ENCODE measurements around the gene VPS9D1.

The VPS9D1 gene

GRCh38 chr16:89746043-89746442 is 25.3 kb upstream of the VPS9D1 start:
- no peak overlapping the region for H3K27ac ChIP-seq (ENCODE audit: insufficient read depth, low read length, poor library complexity, severe bottlenecking)
- H3K4me3 ChIP-seq (ENCODE audit: insufficient read depth, low read depth, low read length, poor library complexity, severe bottlenecking) = no peak overlapping the region
- DNase-seq = no peak
- peaks cover 4% of the 10 kb centered on the region for H3K36me3 ChIP-seq (ENCODE audit: control insufficient read depth, insufficient read depth, low read length)
- no peaks in the 10 kb centered on the region for H3K27me3 ChIP-seq (replicated peaks; ENCODE audit: control insufficient read depth, insufficient read depth, low read length, poor library complexity, severe bottlenecking)
- H3K4me1 ChIP-seq (ENCODE audit: control insufficient read depth, insufficient read depth, low read length, poor library complexity, severe bottlenecking) = no peaks in the 10 kb centered on the region
- H3K9me3 ChIP-seq (ENCODE audit: control insufficient read depth, low read length) = no peaks in the 10 kb centered on the region

- Histone ChIP-seq H3K27me3 (replicated peaks; ENCODE audit: control insufficient read depth, insufficient read depth, low read length, poor library complexity, severe bottlenecking) (no peaks in the 10 kb centered on the region), H3K36me3 (ENCODE audit: control insufficient read depth, insufficient read depth, low read length) (peaks cover 8% of the 10 kb centered on the region), H3K9me3 (ENCODE audit: control insufficient read depth, low read length) (no peaks in the 10 kb centered on the region), H3K4me3 (ENCODE audit: insufficient read depth, low read depth, low read length, poor library complexity, severe bottlenecking) (no peak overlapping the region), H3K27ac (ENCODE audit: insufficient read depth, low read length, poor library complexity, severe bottlenecking) (no peak overlapping the region), H3K4me1 (ENCODE audit: control insufficient read depth, insufficient read depth, low read length, poor library complexity, severe bottlenecking) (no peaks in the 10 kb centered on the region)
- DNase-seq = no peak
These were observed 24.1 kb upstream of the VPS9D1 start for GRCh38 chr16:89744813-89745212.

- Histone ChIP-seq H3K27ac (ENCODE audit: insufficient read depth, low read length, poor library complexity, severe bottlenecking) (no peak overlapping the region), H3K9me3 (ENCODE audit: control insufficient read depth, low read length) (no peaks in the 10 kb centered on the region), H3K36me3 (ENCODE audit: control insufficient read depth, insufficient read depth, low read length) (peaks cover 26% of the 10 kb centered on the region), H3K4me3 (ENCODE audit: insufficient read depth, low read depth, low read length, poor library complexity, severe bottlenecking) (no peak overlapping the region), H3K27me3 (replicated peaks; ENCODE audit: control insufficient read depth, insufficient read depth, low read length, poor library complexity, severe bottlenecking) (no peaks in the 10 kb centered on the region), H3K4me1 (ENCODE audit: control insufficient read depth, insufficient read depth, low read length, poor library complexity, severe bottlenecking) (peaks cover 5% of the 10 kb centered on the region)
- DNase-seq = no peak
These were observed 22.2 kb upstream of the VPS9D1 start for GRCh38 chr16:89742948-89743347.

GRCh38 chr16:89741342-89742014 is 20.8 kb upstream of the VPS9D1 start:
- no peaks in the 10 kb centered on the region for H3K9me3 ChIP-seq (ENCODE audit: control insufficient read depth, low read length)
- peaks cover 32% of the 10 kb centered on the region for H3K36me3 ChIP-seq (ENCODE audit: control insufficient read depth, insufficient read depth, low read length)
- no peak overlapping the region for H3K4me3 ChIP-seq (ENCODE audit: insufficient read depth, low read depth, low read length, poor library complexity, severe bottlenecking)
- H3K27ac ChIP-seq (ENCODE audit: insufficient read depth, low read length, poor library complexity, severe bottlenecking) = no peak overlapping the region
- H3K27me3 ChIP-seq (replicated peaks; ENCODE audit: control insufficient read depth, insufficient read depth, low read length, poor library complexity, severe bottlenecking) = no peaks in the 10 kb centered on the region
- DNase-seq = no peak
- H3K4me1 ChIP-seq (ENCODE audit: control insufficient read depth, insufficient read depth, low read length, poor library complexity, severe bottlenecking) = peaks cover 19% of the 10 kb centered on the region

- no peak overlapping the region for H3K27ac ChIP-seq (ENCODE audit: insufficient read depth, low read length, poor library complexity, severe bottlenecking)
- peaks cover 31% of the 10 kb centered on the region for H3K4me1 ChIP-seq (ENCODE audit: control insufficient read depth, insufficient read depth, low read length, poor library complexity, severe bottlenecking)
- H3K9me3 ChIP-seq (ENCODE audit: control insufficient read depth, low read length) = no peaks in the 10 kb centered on the region
- DNase-seq = no peak
- H3K27me3 ChIP-seq (replicated peaks; ENCODE audit: control insufficient read depth, insufficient read depth, low read length, poor library complexity, severe bottlenecking) = no peaks in the 10 kb centered on the region
- no peak overlapping the region for H3K4me3 ChIP-seq (ENCODE audit: insufficient read depth, low read depth, low read length, poor library complexity, severe bottlenecking)
- H3K36me3 ChIP-seq (ENCODE audit: control insufficient read depth, insufficient read depth, low read length) = peaks cover 46% of the 10 kb centered on the region
These were observed 18.7 kb upstream of the VPS9D1 start for GRCh38 chr16:89739383-89739782.

GRCh38 chr16:89738538-89739317 is 18.0 kb upstream of the VPS9D1 start:
- Histone ChIP-seq H3K4me3 (ENCODE audit: insufficient read depth, low read depth, low read length, poor library complexity, severe bottlenecking) (no peak overlapping the region), H3K4me1 (ENCODE audit: control insufficient read depth, insufficient read depth, low read length, poor library complexity, severe bottlenecking) (peaks cover 31% of the 10 kb centered on the region), H3K9me3 (ENCODE audit: control insufficient read depth, low read length) (no peaks in the 10 kb centered on the region), H3K36me3 (ENCODE audit: control insufficient read depth, insufficient read depth, low read length) (peaks cover 53% of the 10 kb centered on the region), H3K27ac (ENCODE audit: insufficient read depth, low read length, poor library complexity, severe bottlenecking) (no peak overlapping the region), H3K27me3 (replicated peaks; ENCODE audit: control insufficient read depth, insufficient read depth, low read length, poor library complexity, severe bottlenecking) (no peaks in the 10 kb centered on the region)
- no peak for DNase-seq

GRCh38 chr16:89738072-89738377 is 17.3 kb upstream of the VPS9D1 start:
- Histone ChIP-seq H3K4me3 (ENCODE audit: insufficient read depth, low read depth, low read length, poor library complexity, severe bottlenecking) (no peak overlapping the region), H3K4me1 (ENCODE audit: control insufficient read depth, insufficient read depth, low read length, poor library complexity, severe bottlenecking) (peaks cover 31% of the 10 kb centered on the region), H3K27ac (ENCODE audit: insufficient read depth, low read length, poor library complexity, severe bottlenecking) (no peak overlapping the region), H3K27me3 (replicated peaks; ENCODE audit: control insufficient read depth, insufficient read depth, low read length, poor library complexity, severe bottlenecking) (no peaks in the 10 kb centered on the region), H3K9me3 (ENCODE audit: control insufficient read depth, low read length) (no peaks in the 10 kb centered on the region), H3K36me3 (ENCODE audit: control insufficient read depth, insufficient read depth, low read length) (peaks cover 60% of the 10 kb centered on the region)
- DNase-seq = no peak

GRCh38 chr16:89737341-89738071 is 16.8 kb upstream of the VPS9D1 start:
- DNase-seq = peak; percentile 24 to 36 (median 34)
- Histone ChIP-seq H3K4me1 (ENCODE audit: control insufficient read depth, insufficient read depth, low read length, poor library complexity, severe bottlenecking) (peaks cover 32% of the 10 kb centered on the region), H3K9me3 (ENCODE audit: control insufficient read depth, low read length) (no peaks in the 10 kb centered on the region), H3K36me3 (ENCODE audit: control insufficient read depth, insufficient read depth, low read length) (peaks cover 65% of the 10 kb centered on the region), H3K27ac (ENCODE audit: insufficient read depth, low read length, poor library complexity, severe bottlenecking) (peak overlapping the region; percentile 11), H3K27me3 (replicated peaks; ENCODE audit: control insufficient read depth, insufficient read depth, low read length, poor library complexity, severe bottlenecking) (no peaks in the 10 kb centered on the region), H3K4me3 (ENCODE audit: insufficient read depth, low read depth, low read length, poor library complexity, severe bottlenecking) (no peak overlapping the region)

- no peak overlapping the region for H3K4me3 ChIP-seq (ENCODE audit: insufficient read depth, low read depth, low read length, poor library complexity, severe bottlenecking)
- H3K27me3 ChIP-seq (replicated peaks; ENCODE audit: control insufficient read depth, insufficient read depth, low read length, poor library complexity, severe bottlenecking) = no peaks in the 10 kb centered on the region
- no peak for DNase-seq
- H3K4me1 ChIP-seq (ENCODE audit: control insufficient read depth, insufficient read depth, low read length, poor library complexity, severe bottlenecking) = peaks cover 34% of the 10 kb centered on the region
- no peak overlapping the region for H3K27ac ChIP-seq (ENCODE audit: insufficient read depth, low read length, poor library complexity, severe bottlenecking)
- H3K9me3 ChIP-seq (ENCODE audit: control insufficient read depth, low read length) = no peaks in the 10 kb centered on the region
- peaks cover 75% of the 10 kb centered on the region for H3K36me3 ChIP-seq (ENCODE audit: control insufficient read depth, insufficient read depth, low read length)
These were observed 15.9 kb upstream of the VPS9D1 start for GRCh38 chr16:89736554-89736953.

- Histone ChIP-seq H3K36me3 (ENCODE audit: control insufficient read depth, insufficient read depth, low read length) (peaks cover 86% of the 10 kb centered on the region), H3K27ac (ENCODE audit: insufficient read depth, low read length, poor library complexity, severe bottlenecking) (no peak overlapping the region)
These were observed 13.1 kb upstream of the VPS9D1 start for GRCh38 chr16:89733792-89734191.

More at GRCh38 chr16:89733792-89734191, 13.1 kb upstream of the VPS9D1 start:
- Histone ChIP-seq H3K4me3 (ENCODE audit: insufficient read depth, low read depth, low read length, poor library complexity, severe bottlenecking) (no peak overlapping the region), H3K9me3 (ENCODE audit: control insufficient read depth, low read length) (no peaks in the 10 kb centered on the region), H3K4me1 (ENCODE audit: control insufficient read depth, insufficient read depth, low read length, poor library complexity, severe bottlenecking) (peaks cover 53% of the 10 kb centered on the region), H3K27me3 (replicated peaks; ENCODE audit: control insufficient read depth, insufficient read depth, low read length, poor library complexity, severe bottlenecking) (no peaks in the 10 kb centered on the region)
- DNase-seq = no peak

Data from effector memory CD4-positive, alpha-beta T cell (primary cell).